GM23338 (cell line): ENCODE measurements around the gene SKIC2. TPM values are rescaled to one million over a fixed set of nuclear protein-coding genes. Genes with fewer than 3 reads are reported as not detected.

Source experiments
- ATAC-seq: fragments of 200-7000 bp; cut with Tn5 transposase; 3 replicates; pipeline ENCODE4 v1.9.1; 2020
- DNase-seq: peaks from one replicate; pipeline ENCODE4 v3.0.0-alpha.2; 2015; ENCODE audit warnings: low spot score
- H2AFZ ChIP-seq: fragments of 200-600 bp; sonication (generic); 2 replicates; pipeline ENCODE4 v1.8.0; 2016; ENCODE audit warnings: antibody characterized with exemption, mild to moderate bottlenecking, moderate library complexity
- H3F3A ChIP-seq: fragments of 200-600 bp; sonication (generic); replicated peaks from 2 replicates; pipeline ENCODE4 v1.8.0; 2017; ENCODE audit warnings: antibody characterized with exemption, mixed run types, low read depth
- H3K27ac ChIP-seq: fragments of 200-600 bp; sonication (generic); 2 replicates; pipeline ENCODE4 v1.6.1; 2016; ENCODE audit warnings: low read depth
- H3K27me3 ChIP-seq: fragments of 200-600 bp; sonication (generic); 2 replicates; pipeline ENCODE4 v1.8.0; 2016; ENCODE audit warnings: mild to moderate bottlenecking, mixed run types, moderate library complexity; ENCODE audit not compliant: insufficient read depth
- H3K36me3 ChIP-seq: fragments of 200-600 bp; sonication (generic); 2 replicates; pipeline ENCODE4 v1.8.0; 2016; ENCODE audit warnings: mild to moderate bottlenecking; ENCODE audit not compliant: insufficient read depth
- H3K4me1 ChIP-seq: fragments of 200-600 bp; sonication (generic); 2 replicates; pipeline ENCODE4 v1.8.0; 2016; ENCODE audit warnings: mild to moderate bottlenecking, moderate library complexity; ENCODE audit not compliant: insufficient read depth
- H3K4me2 ChIP-seq: fragments of 200-600 bp; sonication (generic); 2 replicates; pipeline ENCODE4 v1.7.1; 2017; ENCODE audit warnings: mixed run types
- H3K4me3 ChIP-seq: fragments of 200-600 bp; sonication (generic); 2 replicates; pipeline ENCODE4 v1.6.1; 2016; ENCODE audit warnings: mixed run types
- H3K79me2 ChIP-seq: fragments of 200-600 bp; sonication (generic); replicated peaks from 2 replicates; pipeline ENCODE4 v1.8.0; 2017; ENCODE audit warnings: mild to moderate bottlenecking; ENCODE audit not compliant: insufficient read depth
- H3K9me2 ChIP-seq: fragments of 200-600 bp; sonication (generic); 2 replicates; pipeline ENCODE4 v1.8.0; 2017; ENCODE audit not compliant: insufficient read depth
- H4K20me1 ChIP-seq: fragments of 200-600 bp; sonication (generic); replicated peaks from 2 replicates; pipeline ENCODE4 v1.8.0; 2017; ENCODE audit warnings: mild to moderate bottlenecking; ENCODE audit not compliant: insufficient read depth
- H3K27ac Mint-ChIP-seq: 2 replicates; pipeline ENCODE4 v1.8.0; 2020; ENCODE audit warnings: inconsistent platforms, mild to moderate bottlenecking, moderate library complexity, mixed read lengths
- H3K27me3 Mint-ChIP-seq: 3 replicates; pipeline ENCODE4 v1.8.0; 2022; ENCODE audit warnings: low read depth, mild to moderate bottlenecking, moderate library complexity, mixed read lengths, inconsistent platforms; ENCODE audit not compliant: insufficient read depth, poor library complexity
- H3K36me3 Mint-ChIP-seq: 3 replicates; pipeline ENCODE4 v1.8.0; 2021; ENCODE audit warnings: low read depth, mild to moderate bottlenecking, inconsistent platforms, moderate library complexity, mixed read lengths
- H3K4me1 Mint-ChIP-seq: 3 replicates; pipeline ENCODE4 v1.8.0; 2020; ENCODE audit warnings: mild to moderate bottlenecking, inconsistent platforms, mixed read lengths
- H3K4me3 Mint-ChIP-seq: 3 replicates; pipeline ENCODE4 v1.8.0; 2021; ENCODE audit warnings: moderate library complexity, mild to moderate bottlenecking, inconsistent platforms, mixed read lengths
- H3K9me3 Mint-ChIP-seq: 3 replicates; pipeline ENCODE4 v1.8.0; 2020; ENCODE audit warnings: moderate library complexity, mild to moderate bottlenecking, inconsistent platforms, mixed read lengths
- CREB1 ChIP-seq: fragments of 250-450 bp; sonication (Bioruptor Pico); IDR thresholded peaks from 2 replicates; pipeline ENCODE4 v1.5.0; 2020; ENCODE audit warnings: low read depth, mild to moderate bottlenecking, moderate library complexity
- EZH2phosphoT487 ChIP-seq: fragments of 200-600 bp; sonication (generic); IDR thresholded peaks from one replicate; pipeline ENCODE4 v1.8.1; 2018; ENCODE audit warnings: antibody characterized with exemption; ENCODE audit not compliant: unreplicated experiment
- NANOG ChIP-seq: IDR thresholded peaks from 2 replicates; pipeline ENCODE4 v1.6.1; 2016; ENCODE audit warnings: antibody characterized with exemption, borderline replicate concordance
- POLR2AphosphoS5 ChIP-seq: IDR thresholded peaks from 2 replicates; pipeline ENCODE4 v1.6.1; 2016; ENCODE audit warnings: antibody characterized with exemption, low read depth
- STAT1 ChIP-seq: IDR thresholded peaks from one replicate; pipeline ENCODE4 v1.6.1; 2016; ENCODE audit warnings: antibody characterized with exemption; ENCODE audit not compliant: unreplicated experiment
- ZNF114 ChIP-seq: fragments of 250-450 bp; sonication (Bioruptor Pico); IDR thresholded peaks from 2 replicates; pipeline ENCODE4 v1.5.0; 2020; ENCODE audit warnings: mild to moderate bottlenecking, moderate library complexity
- ZNF331 ChIP-seq: fragments of 250-450 bp; sonication (Bioruptor Pico); IDR thresholded peaks from 2 replicates; pipeline ENCODE4 v1.5.0; 2020; ENCODE audit warnings: low read depth, mild to moderate bottlenecking, moderate library complexity
- polyA plus RNA-seq: library from polyadenylated mRNA; unstranded; fragments of >200 nt; fragmentation: Nextera tagmentation; extraction: Ambion mirVana; gene quantifications from 2 replicates; pipeline ENCODE4 v1.2.1, GENCODE V29; 2016
- total RNA-seq: library from RNA; depleted of rRNA; stranded (reverse); fragments of >200 nt; shearing (Covaris generic); gene quantifications from 2 replicates; pipeline ENCODE4 v1.2.3, GENCODE V29; 2014
- TF ChIP-seq, protein P1 (sequence below): IDR thresholded peaks from 2 replicates; pipeline ENCODE4 v1.6.1; 2016; ENCODE audit warnings: antibody characterized with exemption

The SKIC2 gene
- total and polyA plus RNA-seq, 2 experiments from 2014 or later, result 21.6 to 47.2 TPM

GRCh38 chr6:31970604-31971271, 11.8 kb downstream of the SKIC2 start:
- no peak overlapping the region for H2AFZ ChIP-seq
- peaks cover 6% of the 10 kb centered on the region for H3K4me1 ChIP-seq
- peak overlapping the region; percentile 89 for H3K4me3 Mint-ChIP-seq
- H3K27ac Mint-ChIP-seq, result peak overlapping the region; percentile 99
- peaks cover 65% of the 10 kb centered on the region for H3K36me3 Mint-ChIP-seq
- no peaks in the 10 kb centered on the region for H3K9me2 ChIP-seq
- DNase-seq, result no peak
- no peaks in the 10 kb centered on the region for H4K20me1 ChIP-seq
- H3K4me2 ChIP-seq, result peak overlapping the region; percentile 85
- ATAC-seq, result no peak
- peaks cover 8% of the 10 kb centered on the region for H3K4me1 Mint-ChIP-seq
- no peak for TF ChIP-seq CREB1 (CRISPR knock-in tag)
- TF ChIP-seq EZH2phosphoT487, result no peak
- no peak for TF ChIP-seq POLR2AphosphoS5
- TF ChIP-seq, protein P1, sequence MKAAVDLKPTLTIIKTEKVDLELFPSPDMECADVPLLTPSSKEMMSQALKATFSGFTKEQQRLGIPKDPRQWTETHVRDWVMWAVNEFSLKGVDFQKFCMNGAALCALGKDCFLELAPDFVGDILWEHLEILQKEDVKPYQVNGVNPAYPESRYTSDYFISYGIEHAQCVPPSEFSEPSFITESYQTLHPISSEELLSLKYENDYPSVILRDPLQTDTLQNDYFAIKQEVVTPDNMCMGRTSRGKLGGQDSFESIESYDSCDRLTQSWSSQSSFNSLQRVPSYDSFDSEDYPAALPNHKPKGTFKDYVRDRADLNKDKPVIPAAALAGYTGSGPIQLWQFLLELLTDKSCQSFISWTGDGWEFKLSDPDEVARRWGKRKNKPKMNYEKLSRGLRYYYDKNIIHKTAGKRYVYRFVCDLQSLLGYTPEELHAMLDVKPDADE, result no peak
- H3K36me3 ChIP-seq, result peaks cover 5% of the 10 kb centered on the region; the same call in 1 of the 2 replicates
- H3K79me2 ChIP-seq, result peaks cover 14% of the 10 kb centered on the region
- peaks cover 24% of the 10 kb centered on the region for H3K27me3 Mint-ChIP-seq
- H3K27me3 ChIP-seq, result no peaks in the 10 kb centered on the region
- peaks cover 19% of the 10 kb centered on the region; the same call in 2 of the 3 replicates for H3K9me3 Mint-ChIP-seq
- peaks cover 9% of the 10 kb centered on the region for H3F3A ChIP-seq
- H3K27ac ChIP-seq, result peak overlapping the region; percentile 89; the same call in 1 of the 2 replicates
- H3K4me3 ChIP-seq, result peak overlapping the region; percentile 76

GRCh38 chr6:31971279-31971992, 12.5 kb downstream of the SKIC2 start:
- no peaks in the 10 kb centered on the region for H3K9me2 ChIP-seq
- peaks cover 24% of the 10 kb centered on the region for H3K27me3 Mint-ChIP-seq
- H3K79me2 ChIP-seq, result peaks cover 14% of the 10 kb centered on the region
- H3K4me1 Mint-ChIP-seq, result peaks cover 8% of the 10 kb centered on the region
- no peak for TF ChIP-seq STAT1
- 0 out of 2 replicates have a peak, but pooled peaks have one; percentile 66 for TF ChIP-seq ZNF114 (CRISPR knock-in tag)
- TF ChIP-seq ZNF331 (CRISPR knock-in tag), result 0 out of 2 replicates have a peak, but pooled peaks have one; percentile 44
- no peak for TF ChIP-seq NANOG
- TF ChIP-seq CREB1 (CRISPR knock-in tag), result no peak; the same call in 1 of the 2 replicates
- H3K36me3 ChIP-seq, result peaks cover 5% of the 10 kb centered on the region; the same call in 1 of the 2 replicates
- H3F3A ChIP-seq, result peaks cover 9% of the 10 kb centered on the region
- H3K4me3 Mint-ChIP-seq, result peak overlapping the region; percentile 89
- H3K4me3 ChIP-seq, result peak overlapping the region; percentile 76
- H3K27ac Mint-ChIP-seq, result peak overlapping the region; percentile 99
- peaks cover 19% of the 10 kb centered on the region; the same call in 2 of the 3 replicates for H3K9me3 Mint-ChIP-seq
- H2AFZ ChIP-seq, result peak overlapping the region; percentile 88
- no peaks in the 10 kb centered on the region for H4K20me1 ChIP-seq
- no peak for DNase-seq
- peak overlapping the region; percentile 85 for H3K4me2 ChIP-seq
- H3K27me3 ChIP-seq, result no peaks in the 10 kb centered on the region
- H3K36me3 Mint-ChIP-seq, result peaks cover 59% of the 10 kb centered on the region
- peak overlapping the region; percentile 89 for H3K27ac ChIP-seq
- H3K4me1 ChIP-seq, result peaks cover 6% of the 10 kb centered on the region
- peak; percentile 27 for ATAC-seq
